CD4-positive, alpha-beta T cell treated with Interleukin-21 for 1 hour (primary cell): ENCODE measurements around the gene ADAMTS16.

ENCODE experiments used
- DNase-seq: peaks from one replicate; pipeline ENCODE4 v3.0.0-alpha.2; 2020

ADAMTS16 gene

DNA sequence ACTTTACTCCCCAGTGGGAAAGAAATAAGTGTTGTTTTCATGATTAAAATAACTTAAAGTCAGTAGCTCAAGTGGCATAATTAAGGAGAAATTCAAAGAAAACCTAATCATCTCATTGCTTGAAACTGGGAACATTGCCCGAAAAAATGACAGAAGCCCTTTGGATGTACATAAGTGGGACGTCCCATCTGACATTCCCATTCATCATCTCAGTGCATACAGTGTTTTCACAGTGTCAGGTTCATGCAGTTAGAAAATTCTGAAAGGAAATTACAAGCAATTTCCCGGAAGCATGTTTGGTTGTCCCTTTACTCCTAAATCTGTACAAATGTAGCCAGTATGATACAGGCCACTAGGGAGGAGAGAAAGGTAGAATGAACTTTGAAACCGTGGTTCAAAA, 95.6 kb downstream of the ADAMTS16 start:
- DNase-seq = no peak

DNA sequence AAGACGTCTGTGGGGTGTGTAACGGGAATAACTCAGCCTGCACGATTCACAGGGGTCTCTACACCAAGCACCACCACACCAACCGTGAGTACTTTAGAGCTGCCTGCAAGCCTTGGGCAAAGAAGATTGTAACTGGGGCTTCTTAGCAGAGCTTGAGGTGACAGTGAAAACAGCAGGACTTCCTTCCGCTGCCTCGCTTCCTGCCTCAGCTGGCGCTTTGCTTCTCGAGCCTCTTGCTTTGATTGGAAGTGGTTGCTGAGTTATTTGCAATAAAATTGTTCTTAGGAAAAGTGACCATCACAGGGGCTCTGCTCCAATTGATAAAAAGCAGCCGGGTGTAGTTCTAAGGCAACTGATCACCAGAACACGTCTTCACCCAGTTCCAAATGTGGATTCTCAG, 99.1 kb downstream of the ADAMTS16 start:
- no peak for DNase-seq

DNA sequence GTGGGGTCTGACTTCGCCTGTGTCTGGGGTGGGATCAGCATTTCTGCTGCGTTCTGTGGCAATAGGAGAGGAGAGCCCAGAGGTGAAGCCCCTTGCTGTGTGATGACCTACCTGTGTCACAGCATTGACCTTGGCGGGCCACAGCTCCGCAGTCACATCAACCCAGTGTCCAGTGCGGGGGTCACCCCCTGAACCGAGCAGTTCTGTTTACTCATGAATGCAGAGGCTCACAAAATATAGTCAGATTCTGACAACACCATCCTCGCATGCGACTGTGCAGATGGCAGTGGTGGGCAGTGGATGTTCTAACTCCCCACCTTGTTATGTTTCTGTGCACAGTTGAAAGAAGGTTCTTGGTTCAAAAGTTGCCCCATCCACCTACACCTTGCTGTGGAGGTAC, 100.1 kb downstream of the ADAMTS16 start:
- no peak for DNase-seq

DNA sequence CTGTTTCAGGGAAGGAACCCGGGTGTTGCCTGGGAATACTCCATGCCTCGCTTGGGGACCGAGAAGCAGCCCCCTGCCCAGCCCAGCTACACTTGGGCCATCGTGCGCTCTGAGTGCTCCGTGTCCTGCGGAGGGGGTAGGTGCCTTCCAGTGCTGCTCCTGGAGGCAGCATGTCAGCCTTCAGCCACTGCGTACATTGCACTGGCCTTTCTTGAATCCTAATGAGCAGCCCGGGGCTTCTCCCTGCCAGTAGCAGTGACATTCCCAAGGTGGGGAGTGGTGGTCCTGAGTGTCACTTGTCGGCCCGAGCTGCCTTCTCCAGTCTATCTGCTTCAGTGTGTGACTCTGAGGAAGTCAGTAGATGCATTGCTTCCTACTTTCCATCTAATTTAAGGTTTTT, 101.9 kb downstream of the ADAMTS16 start:
- DNase-seq = no peak

DNA sequence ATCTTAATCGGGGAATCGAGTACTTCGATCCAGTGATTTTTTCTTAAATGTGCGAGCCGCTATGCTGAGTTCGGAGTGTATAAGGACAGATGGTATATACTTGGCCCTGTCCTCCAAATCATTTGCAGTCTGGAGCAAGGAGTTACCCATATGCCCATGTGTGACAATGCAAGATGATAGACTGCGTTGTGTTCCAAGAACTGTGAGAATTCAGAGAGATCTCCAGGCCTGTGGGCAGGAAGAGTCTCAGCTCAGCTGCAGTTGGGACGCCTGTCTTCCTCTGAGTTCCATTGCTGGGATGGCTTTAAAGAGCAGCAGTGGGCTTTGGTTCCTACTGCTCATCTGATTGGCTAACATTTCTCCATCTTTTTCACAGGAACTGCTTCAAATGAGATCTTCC, 106.6 kb downstream of the ADAMTS16 start:
- DNase-seq = no peak

DNA sequence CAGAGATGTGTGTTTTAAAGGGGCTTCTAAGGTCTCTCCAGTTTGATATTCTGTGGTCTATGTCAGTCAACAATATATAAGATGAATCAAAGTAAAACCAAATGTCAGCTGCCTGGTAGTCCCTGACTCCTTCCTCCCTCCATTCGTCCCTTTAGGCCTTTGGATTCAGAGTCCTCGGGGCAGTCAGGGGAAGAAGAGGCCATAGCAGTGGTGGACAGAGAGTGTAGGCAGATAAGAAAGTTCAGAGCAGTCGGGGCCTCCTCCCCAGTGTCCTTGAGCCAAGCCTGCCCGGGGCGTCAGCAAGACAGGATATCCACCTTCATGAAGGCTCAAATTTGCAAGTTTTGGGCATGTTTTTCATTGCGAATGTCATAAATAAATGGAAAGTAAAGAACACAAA, 110.6 kb downstream of the ADAMTS16 start:
- DNase-seq = no peak

DNA sequence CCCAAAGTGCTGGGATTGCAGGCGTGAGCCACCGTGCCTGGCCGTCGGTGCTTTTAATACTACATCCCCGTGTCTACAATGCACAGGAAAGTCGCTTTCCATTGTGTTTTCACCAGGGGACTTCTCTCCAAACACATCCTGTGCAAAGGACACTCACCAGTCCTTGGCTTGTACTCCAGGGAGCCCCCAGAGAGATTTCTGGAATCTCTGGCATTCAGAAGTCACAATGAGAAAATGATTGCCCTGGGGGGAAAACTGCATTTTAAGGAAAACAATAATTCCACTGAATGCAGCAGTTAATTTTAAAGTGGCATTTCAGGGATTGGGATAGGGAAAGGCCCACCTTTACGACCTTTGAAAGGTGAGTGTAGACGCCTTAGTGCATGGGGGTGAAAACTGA, 112.0 kb downstream of the ADAMTS16 start:
- DNase-seq = no peak

DNA sequence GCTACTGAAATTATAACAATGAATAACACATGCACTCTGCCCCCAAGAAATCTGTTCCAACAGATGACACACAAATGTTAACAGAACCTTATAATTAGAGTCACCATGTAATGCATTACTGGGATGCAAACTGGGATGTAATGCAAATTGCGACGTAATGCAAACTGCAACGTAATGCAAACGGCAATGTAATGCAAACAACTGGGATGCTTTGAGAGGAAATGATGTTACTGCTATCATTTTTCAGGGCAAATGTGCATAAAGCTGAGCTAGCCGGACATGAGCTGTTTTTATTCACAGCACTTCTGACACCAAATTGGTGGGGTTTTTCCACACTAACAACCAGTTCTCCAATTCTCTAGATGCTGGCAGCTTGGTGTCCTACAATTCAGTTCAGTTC, 117.2 kb downstream of the ADAMTS16 start:
- no peak for DNase-seq

DNA sequence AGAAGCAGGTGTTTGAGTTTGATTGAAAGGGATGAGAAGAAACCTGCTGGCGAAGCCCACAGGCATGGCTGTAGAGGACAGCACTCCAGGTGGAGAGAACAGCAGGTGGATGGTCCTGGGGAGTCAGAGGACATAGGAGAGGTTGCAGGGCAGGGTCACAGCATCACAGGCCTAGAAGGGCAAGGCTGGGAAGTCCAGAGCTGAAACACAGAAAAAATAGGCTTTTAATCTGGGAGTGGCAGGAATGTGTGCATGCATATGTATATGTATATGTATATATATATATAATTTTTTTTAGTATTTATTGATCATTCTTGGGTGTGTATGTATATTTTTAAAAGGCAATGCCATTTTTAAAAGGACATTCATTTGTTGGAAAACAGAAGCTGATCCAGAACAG, 118.4 kb downstream of the ADAMTS16 start:
- no peak for DNase-seq

DNA sequence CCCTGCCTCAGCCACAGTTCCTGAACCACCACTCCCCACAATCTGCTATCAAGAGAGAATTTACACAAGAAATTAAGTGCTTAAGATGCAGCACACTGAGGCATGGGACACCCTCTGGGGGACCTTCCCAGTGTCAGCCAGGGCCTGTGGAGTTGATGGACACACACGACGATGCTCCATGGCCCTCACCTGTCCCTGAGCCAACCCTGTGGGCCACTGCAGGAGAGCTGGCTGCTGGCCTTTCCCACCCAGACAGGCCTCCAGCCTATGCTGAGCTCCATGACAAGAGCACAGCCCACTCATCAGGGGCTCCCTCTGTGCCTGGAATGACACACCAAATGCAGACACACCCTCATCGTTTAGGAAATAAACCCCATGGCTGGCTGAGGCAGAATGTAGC, 124.6 kb downstream of the ADAMTS16 start:
- no peak for DNase-seq

DNA sequence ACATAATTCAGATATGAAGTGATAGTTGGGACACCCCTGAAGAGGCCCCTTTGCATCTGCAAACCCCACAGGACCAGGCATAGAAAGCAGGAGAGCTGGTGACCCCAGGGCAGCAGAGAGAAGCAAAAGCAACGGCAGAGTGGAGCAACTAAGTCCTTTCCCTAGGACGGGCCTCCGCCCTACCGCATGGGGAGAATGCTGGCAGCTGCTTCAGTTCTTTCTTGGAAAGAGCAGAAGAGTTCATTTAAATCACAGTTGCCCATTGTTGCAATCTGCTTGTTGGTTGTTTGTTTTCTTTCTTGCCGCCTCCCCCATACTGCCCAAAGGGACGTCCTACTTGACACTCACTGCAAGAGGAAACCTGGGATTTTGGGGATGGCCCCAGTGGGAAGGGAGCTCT, 126.2 kb downstream of the ADAMTS16 start:
- DNase-seq = no peak

DNA sequence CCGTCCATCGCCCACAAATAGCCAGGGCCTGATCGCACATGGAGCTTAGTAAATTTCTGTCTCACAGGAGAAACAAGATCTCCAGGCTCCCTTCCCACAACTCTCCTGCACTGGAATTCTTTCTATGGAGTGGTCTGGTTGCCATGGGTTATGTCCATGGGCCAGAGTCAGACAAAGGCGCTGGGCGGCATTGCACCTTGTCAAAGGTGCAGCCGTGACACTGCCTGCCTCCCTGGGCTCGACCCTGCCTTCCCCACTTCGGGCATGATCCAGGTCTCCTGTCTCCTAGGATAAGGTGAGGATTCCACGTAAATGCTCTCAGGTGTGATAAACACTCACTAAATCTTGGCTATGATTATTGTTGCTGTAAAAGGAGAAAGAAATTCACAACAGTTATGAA, 130.0 kb downstream of the ADAMTS16 start:
- DNase-seq = no peak

DNA sequence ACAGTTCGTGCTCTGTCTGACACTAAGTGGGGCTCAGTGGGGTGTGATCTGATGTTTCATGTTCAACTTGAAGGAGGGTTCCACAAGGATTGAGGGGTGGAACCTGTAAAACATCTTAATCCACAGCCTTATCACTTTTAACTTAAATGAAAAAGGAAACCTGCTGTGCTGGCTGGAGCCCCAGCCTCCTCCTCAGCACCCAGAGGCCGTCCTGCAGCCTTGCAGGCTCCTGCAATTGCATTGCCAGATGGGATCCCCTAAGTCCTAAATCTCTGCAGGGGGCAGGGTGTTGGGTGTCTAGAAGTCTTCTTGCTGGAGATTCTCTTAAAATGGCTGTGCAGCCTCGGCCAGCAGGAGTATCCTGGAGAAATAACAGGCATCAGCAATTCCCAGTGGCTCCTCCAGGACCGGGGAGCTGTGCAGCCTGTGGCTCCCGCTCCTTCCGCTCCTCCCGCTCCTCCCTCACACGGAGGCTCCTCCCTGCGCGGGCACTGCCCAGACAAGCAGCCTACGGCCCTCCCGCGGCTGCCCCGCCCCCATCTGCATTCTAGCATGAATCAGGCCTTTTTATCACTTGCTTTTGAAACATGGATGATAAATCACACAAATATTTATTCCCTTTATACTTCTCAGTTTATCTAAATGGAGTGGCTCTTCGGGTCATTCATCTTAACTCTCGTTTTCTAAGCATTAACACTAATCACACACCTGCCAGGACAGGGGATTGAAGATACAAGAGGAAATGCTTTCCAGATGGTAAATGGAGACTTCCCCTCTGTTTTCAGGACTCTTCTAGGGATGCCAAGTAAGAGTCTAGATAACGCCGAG, 131.0 kb downstream of the ADAMTS16 start:
- DNase-seq = no peak

DNA sequence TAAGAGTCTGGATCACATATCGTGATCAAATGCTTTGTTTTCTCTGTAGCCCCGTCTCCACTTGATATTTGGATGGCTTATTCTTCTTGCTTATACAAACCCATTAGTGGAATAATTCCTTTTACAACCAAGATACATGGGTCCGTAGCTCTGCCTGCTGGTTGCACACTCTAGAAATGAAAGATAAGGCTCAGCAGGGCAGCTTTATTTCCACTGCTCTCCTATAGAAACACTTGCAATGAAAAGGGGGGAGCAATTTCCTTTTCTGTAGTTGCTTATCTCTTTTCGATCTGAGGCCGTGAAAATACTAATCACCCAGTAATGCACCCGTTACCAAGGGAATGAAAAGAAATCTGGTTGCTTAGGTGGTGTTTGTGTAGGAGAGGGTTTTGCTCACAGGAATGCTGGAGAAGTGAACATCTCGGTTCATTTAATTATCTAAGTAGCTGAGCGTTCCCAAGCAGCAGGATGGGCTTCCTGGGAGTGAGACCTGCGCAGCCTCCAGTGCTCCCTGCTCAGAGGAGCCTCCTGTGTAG, 131.7 kb downstream of the ADAMTS16 start:
- no peak for DNase-seq

DNA sequence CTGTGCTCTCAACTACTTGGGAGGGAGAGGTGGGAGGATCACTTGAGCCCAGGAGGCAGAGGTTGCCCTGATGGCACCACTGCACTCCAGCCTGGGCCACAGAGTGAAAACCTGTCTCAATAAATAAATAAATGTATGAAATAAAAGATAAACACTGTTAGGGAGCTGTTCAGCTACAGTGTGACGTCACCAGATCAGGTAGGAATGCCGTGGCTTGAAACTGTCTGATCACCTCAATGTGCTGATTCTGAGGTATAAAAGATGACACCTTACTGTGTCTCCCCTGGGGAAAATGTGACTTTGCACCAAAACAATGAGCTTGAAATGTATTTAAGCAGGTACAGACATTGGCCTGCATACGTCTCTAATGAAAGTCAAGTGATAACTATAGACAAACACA, 133.3 kb downstream of the ADAMTS16 start:
- no peak for DNase-seq

DNA sequence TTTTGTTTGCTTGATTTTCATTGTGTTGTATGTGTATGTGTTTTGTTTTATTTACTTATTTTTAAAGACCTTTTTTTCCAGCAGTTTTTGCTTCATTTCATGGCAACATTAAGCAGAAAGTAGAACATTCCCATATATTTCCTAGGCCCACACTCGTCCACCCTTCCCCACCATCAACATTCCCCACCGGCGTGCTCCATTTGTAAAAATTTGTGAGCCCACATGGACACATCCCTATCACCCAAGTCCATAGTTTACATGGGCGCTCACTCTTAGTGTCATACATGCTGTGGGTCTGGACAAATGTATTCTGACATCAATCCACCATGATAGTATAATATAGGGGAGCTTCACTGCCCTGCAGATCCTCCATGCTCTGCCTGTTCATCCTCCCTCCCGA, 133.8 kb downstream of the ADAMTS16 start:
- no peak for DNase-seq

DNA sequence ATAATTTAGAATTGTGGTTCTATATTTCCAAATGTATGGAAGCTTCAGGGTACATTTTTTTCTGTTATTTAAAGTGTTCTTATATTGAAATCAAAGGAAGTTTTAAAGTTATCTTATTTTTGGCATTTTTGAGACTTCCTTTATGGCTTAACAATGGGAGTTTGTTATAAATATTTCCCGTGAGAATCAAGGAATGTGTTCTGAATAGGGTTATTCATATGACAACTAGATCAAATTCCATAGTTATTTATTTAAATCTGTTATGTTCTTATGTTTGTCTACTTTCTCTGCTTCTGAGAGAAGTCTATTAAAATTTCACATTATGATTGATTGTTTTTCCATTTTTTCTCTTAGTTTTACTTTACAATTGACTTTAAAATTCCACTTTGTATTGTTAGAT, 135.1 kb downstream of the ADAMTS16 start:
- DNase-seq = no peak

DNA sequence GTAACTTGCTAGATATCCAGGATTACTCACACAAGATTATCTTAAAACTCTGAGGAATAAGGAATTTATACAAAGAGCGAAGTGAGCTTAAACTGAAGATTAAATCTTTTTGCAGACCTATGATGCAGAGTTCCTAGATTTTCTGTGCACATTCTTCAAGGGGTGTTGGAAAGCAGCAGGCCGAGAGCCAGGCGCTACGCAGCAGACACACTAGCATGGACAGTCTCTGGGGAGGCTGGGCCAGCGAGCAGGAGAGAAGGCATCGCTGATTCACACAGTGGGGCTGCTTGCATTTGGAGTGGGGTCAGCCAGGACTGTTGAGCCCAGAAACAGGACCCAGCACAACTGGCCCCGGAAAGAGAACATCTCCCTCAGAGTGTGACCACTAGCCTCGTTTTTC, 136.3 kb downstream of the ADAMTS16 start:
- no peak for DNase-seq

DNA sequence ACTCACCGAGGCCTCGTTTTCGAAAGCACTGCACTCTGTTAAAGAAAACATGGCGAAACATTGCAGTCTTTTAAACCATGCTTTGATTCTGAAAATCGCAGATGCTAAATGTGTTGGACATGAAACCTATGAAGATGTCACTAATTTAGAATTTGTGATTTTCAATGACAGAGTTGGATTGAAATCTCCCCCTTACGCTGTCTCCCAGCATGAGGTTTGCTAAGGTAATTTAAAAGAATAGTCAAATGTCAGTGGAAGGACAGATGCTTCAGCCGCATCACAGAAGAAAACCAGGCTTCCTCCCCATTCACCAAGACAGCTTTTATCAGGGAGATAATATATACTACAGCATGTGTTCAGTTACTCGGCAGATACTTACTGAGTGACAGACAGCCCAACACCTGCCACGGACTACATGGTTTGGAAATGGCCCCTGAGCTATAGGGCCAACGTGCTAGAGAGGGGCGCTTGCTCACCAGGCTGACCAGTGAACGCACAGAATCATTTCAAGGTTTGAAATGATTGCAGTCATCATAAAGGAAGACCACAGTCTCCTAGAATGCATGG, 136.9 kb downstream of the ADAMTS16 start:
- no peak for DNase-seq

DNA sequence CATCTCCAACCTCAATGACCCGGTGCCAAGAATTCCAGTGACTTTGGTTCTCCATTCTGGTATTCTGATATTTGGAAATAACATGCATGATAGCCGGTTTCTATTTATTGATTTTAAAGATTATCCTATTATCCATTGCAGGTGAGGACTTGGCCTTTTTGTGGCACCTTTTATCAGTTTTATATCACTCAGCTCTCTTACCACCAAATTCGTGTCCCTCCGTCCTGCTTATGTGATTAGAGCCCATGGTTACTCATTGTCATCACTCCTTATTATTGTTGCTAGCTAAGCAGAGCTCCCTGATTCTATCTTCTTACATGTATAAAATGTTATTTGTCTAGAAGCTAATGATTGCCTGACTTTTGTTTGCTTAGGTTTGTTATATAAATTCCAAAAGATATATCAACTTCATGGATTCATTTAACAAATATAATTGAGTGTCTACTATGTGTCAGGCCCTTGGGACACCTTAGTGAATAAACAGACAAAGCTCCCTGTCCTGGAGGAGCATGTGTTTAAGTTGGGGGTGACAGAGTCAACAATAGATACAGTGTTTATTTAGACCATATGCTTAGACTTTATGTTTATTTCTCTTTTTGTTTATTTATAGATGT, 138.2 kb downstream of the ADAMTS16 start:
- DNase-seq = no peak

DNA sequence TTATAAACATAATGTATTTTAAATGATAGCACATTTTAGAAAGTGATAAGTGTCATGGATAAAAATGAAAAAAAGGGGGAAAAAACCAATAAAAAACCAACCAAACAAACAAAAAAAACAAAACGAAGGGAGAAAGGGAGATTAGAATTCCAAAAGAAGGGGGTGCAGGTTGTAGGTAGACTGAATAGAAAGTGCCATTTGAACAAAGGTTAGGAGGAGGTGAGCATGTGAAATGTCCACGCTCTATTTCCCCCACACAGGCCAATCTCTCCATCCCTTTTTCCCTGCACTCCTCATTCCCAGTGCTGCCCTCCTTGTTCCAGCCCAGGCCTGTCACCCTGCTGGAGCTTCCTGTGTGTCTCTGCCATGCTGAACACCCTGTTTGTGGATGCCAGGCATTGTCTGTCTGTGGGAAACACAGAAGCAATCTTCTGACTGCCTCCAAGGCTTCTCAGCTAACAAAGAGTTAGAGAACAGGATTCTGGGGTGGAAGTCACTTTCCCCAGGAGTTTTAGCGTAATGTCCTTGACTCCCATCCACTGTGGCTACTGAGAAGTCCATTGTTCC, 138.8 kb downstream of the ADAMTS16 start:
- DNase-seq = no peak

DNA sequence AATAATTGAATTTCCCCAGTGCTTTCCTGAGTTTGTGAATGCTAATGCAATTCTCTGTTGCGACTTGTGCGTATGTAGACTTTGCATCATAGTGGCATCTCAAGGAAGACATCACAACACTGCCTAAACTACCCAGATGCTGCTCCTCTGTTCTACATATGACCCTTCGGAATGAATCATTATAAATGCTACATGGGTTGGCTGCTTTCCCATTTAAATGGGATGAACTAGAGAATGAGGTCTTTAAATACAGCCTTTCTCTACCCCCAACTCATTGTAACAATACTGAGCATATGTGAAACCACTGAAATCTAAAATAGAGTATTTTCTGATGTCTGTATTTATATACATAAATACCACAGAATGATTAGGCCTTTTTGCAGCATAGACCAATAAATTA, 145.8 kb downstream of the ADAMTS16 start:
- no peak for DNase-seq

DNA sequence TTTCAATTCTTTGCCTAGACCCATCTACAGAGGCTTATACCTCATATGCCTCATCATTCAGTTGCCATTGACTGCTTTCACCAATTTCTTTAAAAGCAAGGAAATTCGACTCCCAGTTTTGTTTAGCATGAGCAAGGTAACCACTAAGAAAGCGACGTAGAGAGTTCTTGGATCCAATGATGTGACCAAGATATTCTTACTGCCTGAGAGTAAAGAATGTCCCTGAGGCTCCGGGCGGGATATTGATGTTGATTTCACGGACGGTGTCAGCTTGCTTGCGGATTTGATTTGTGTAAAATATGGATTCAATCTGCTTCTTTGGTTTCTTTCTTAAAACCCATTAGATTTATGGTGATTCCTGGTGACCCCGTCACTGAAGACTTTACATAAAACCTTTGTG, 147.3 kb downstream of the ADAMTS16 start:
- no peak for DNase-seq

DNA sequence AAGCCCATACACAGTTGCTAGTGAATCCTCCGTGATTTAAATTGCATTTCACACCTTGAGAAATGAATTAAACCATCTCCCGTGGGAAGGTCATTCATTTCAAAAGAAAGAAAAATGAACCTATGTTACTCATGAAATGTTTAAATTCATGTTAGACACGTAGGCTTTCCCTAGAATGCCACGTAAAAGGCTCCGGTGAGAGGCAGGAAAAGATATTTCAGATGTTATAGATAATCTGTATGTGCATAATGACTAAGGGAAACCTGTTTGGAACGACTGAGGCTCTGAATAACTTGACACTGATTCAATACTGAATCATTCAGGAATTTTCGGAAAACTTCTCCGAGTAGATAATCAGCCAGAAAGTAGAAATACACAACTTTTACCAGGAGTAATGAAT, 148.1 kb downstream of the ADAMTS16 start:
- no peak for DNase-seq
